Measurements from ENCODE around the gene UGT2B28.
"Not testable (repeated sequence)": the region's sequence is repeated elsewhere in the genome, so short reads cannot be mapped to it uniquely, and the experiment has no call there.

Gene UGT2B28

GRCh38 chr4:69280081-69280480 lies at the start of gene UGT2B28:
Gene UGT2B28 (plus strand): TSS chr4:69280475. CDS start chr4:69280501, 26 bp downstream.
- not testable (repeated sequence) for DNase-seq

GRCh38 chr4:69239092-69239491 lies 41.2 kb upstream of the UGT2B28 start:
- DNase-seq = no peak

- DNase-seq = no peak
These were observed 40.6 kb upstream of the UGT2B28 start for GRCh38 chr4:69239557-69240168.

GRCh38 chr4:69240787-69241186 lies 39.5 kb upstream of the UGT2B28 start:
- not testable (repeated sequence) for DNase-seq

GRCh38 chr4:69241746-69242145 lies 38.5 kb upstream of the UGT2B28 start:
- not testable (repeated sequence) for DNase-seq

GRCh38 chr4:69242562-69243240 lies 37.6 kb upstream of the UGT2B28 start:
- DNase-seq = not testable (repeated sequence)

GRCh38 chr4:69250884-69251283 lies 29.4 kb upstream of the UGT2B28 start:
- DNase-seq = not testable (repeated sequence)

GRCh38 chr4:69253147-69253772 lies 27.0 kb upstream of the UGT2B28 start:
- not testable (repeated sequence) for DNase-seq

GRCh38 chr4:69268612-69269011 lies 11.7 kb upstream of the UGT2B28 start:
- DNase-seq = not testable (repeated sequence)

GRCh38 chr4:69296356-69296755 lies 16.1 kb downstream of the UGT2B28 start:
- DNase-seq = not testable (repeated sequence)

- not testable (repeated sequence) for DNase-seq
These were observed 28.3 kb downstream of the UGT2B28 start for GRCh38 chr4:69308426-69309033.

- DNase-seq = not testable (repeated sequence)
These were observed 29.3 kb downstream of the UGT2B28 start for GRCh38 chr4:69309549-69310076.

GRCh38 chr4:69310262-69310661 lies 30.0 kb downstream of the UGT2B28 start:
- DNase-seq = not testable (repeated sequence)

- not testable (repeated sequence) for DNase-seq
These were observed 37.5 kb downstream of the UGT2B28 start for GRCh38 chr4:69317669-69318298.

GRCh38 chr4:69321153-69321729 lies 41.0 kb downstream of the UGT2B28 start:
- no peak for DNase-seq

- DNase-seq = no peak
These were observed 41.8 kb downstream of the UGT2B28 start for GRCh38 chr4:69322055-69322454.

GRCh38 chr4:69323284-69323683 lies 43.0 kb downstream of the UGT2B28 start:
- no peak for DNase-seq

GRCh38 chr4:69330345-69331047 lies 50.2 kb downstream of the UGT2B28 start:
- DNase-seq = no peak

- DNase-seq = not testable (repeated sequence)
These were observed 51.0 kb downstream of the UGT2B28 start for GRCh38 chr4:69331304-69331703.

GRCh38 chr4:69335485-69335884 lies 55.2 kb downstream of the UGT2B28 start:
- DNase-seq = not testable (repeated sequence)

GRCh38 chr4:69343114-69343513 lies 62.8 kb downstream of the UGT2B28 start:
- DNase-seq = not testable (repeated sequence)

Data from left hindlimb (tissue), 1 donor.